ENCODE data around the gene FAM234A.

The FAM234A gene

DNA sequence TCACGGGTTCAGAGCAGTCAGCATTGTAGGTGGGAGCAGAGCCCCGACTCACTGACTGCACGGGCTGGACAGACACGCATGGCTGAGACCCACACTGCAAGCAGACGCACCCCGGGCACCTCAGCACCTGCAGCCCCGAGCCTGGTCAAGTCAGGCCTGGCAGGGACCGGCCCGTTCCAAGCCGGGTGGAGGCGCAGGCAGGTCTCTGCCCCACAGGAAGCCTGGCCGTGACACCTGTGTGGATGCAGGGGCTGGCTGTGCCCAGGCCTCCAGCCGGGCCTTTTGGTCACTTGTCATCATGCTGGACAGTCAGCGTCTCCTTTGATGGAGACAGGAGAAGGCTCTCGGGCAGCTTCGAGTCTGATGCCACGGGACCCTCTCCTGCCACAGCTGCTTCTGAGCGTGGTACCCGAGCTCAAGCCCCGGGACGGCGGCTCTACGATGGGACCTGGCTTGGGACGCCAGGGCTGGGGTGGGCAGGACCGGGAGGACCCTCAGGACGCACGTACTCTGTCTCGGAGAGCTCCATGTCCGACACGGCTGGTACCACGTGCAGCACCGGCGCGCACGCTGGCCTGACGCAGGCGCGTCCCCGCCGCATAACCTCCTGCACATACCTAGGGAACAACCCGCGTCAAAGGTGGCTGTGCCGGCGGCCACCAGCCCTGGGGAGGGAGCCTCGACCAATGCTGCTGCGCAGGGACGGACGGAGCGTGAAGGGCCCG is 56.2 kb downstream of the FAM234A start:
- ATAC-seq (ENCODE audit: low read depth) (no peak), DNase-seq (ENCODE audit: low spot score) (no peak)
- Histone ChIP-seq H3K36me3 (ENCODE audit: low read depth) (peaks cover 26% of the 10 kb centered on the region), H3K27ac (ENCODE audit: poor library complexity, severe bottlenecking) (no peak overlapping the region), H3K9me3 (ENCODE audit: severe bottlenecking) (no peaks in the 10 kb centered on the region), H3K4me1 (ENCODE audit: insufficient read depth, poor library complexity, severe bottlenecking) (no peaks in the 10 kb centered on the region), H3K4me3 (ENCODE audit: severe bottlenecking) (no peak overlapping the region), H3K27me3 (ENCODE audit: insufficient read depth, poor library complexity, severe bottlenecking) (no peaks in the 10 kb centered on the region)
- no peak for TF ChIP-seq CTCF (IDR thresholded peaks at IDR 0.05; ENCODE audit: poor library complexity, severe bottlenecking)

- no peaks in the 10 kb centered on the region for H3K9me3 ChIP-seq (ENCODE audit: severe bottlenecking)
- H3K27ac ChIP-seq (ENCODE audit: poor library complexity, severe bottlenecking): no peak overlapping the region
- H3K4me1 ChIP-seq (ENCODE audit: insufficient read depth, poor library complexity, severe bottlenecking): no peaks in the 10 kb centered on the region
- no peaks in the 10 kb centered on the region for H3K27me3 ChIP-seq (ENCODE audit: insufficient read depth, poor library complexity, severe bottlenecking)
- H3K4me3 ChIP-seq (ENCODE audit: severe bottlenecking): no peak overlapping the region
- H3K36me3 ChIP-seq (ENCODE audit: low read depth): peaks cover 26% of the 10 kb centered on the region
- DNase-seq (ENCODE audit: low spot score) (no peak), ATAC-seq (ENCODE audit: low read depth) (no peak)
- no peak for TF ChIP-seq CTCF (IDR thresholded peaks at IDR 0.05; ENCODE audit: poor library complexity, severe bottlenecking)
Measured at GRCh38 chr16:291539-291938, 56.9 kb downstream of the FAM234A start.

DNA sequence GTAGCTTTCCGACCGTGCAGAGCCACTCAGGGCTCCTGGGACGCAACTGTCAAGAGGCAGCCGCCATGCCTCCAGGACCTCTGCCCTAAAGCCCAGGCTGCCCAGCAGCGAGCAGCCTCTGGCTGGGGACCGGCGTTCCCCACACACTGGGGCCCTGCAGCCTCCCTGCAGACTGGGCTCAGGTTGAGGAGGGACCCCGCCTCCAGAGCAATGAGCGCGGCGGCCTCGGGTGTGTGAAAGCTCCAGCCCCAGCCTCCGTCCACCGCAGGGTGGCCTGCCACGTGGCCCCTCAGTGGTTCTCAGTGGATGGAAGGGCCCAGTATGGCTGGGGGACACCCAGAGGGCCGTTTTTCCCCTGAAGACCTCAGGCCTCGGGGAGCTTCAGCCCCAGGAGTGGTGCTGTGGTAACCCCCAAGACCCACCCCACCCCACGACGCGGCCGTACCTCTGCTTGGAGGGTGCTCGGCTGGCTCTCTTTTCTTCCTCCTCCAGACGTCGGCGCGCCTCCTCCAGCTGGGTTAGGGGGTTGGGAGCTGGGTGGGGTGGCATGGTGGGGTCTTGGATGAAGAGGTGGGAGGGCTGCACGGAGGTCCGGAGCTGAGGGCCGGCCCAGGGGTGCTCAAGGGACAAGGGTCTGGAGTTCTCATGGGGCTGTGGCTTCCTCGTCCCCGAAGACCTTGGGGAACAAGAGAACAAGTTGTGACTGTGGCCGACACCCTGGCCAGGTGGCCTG is 58.6 kb downstream of the FAM234A start:
- Histone ChIP-seq H3K27me3 (ENCODE audit: insufficient read depth, poor library complexity, severe bottlenecking) (no peaks in the 10 kb centered on the region), H3K36me3 (ENCODE audit: low read depth) (peaks cover 20% of the 10 kb centered on the region), H3K4me3 (ENCODE audit: severe bottlenecking) (no peak overlapping the region), H3K4me1 (ENCODE audit: insufficient read depth, poor library complexity, severe bottlenecking) (no peaks in the 10 kb centered on the region), H3K27ac (ENCODE audit: poor library complexity, severe bottlenecking) (no peak overlapping the region), H3K9me3 (ENCODE audit: severe bottlenecking) (no peaks in the 10 kb centered on the region)
- no peak for ATAC-seq (ENCODE audit: low read depth)
- no peak for TF ChIP-seq CTCF (IDR thresholded peaks at IDR 0.05; ENCODE audit: poor library complexity, severe bottlenecking)
- no peak for DNase-seq (ENCODE audit: low spot score)

GRCh38 chr16:296276-296675 is 61.7 kb downstream of the FAM234A start:
- Histone ChIP-seq H3K9me3 (ENCODE audit: severe bottlenecking) (no peaks in the 10 kb centered on the region), H3K4me1 (ENCODE audit: insufficient read depth, poor library complexity, severe bottlenecking) (no peaks in the 10 kb centered on the region), H3K27ac (ENCODE audit: poor library complexity, severe bottlenecking) (no peak overlapping the region), H3K36me3 (ENCODE audit: low read depth) (peaks cover 22% of the 10 kb centered on the region), H3K27me3 (ENCODE audit: insufficient read depth, poor library complexity, severe bottlenecking) (no peaks in the 10 kb centered on the region), H3K4me3 (ENCODE audit: severe bottlenecking) (no peak overlapping the region)
- DNase-seq (ENCODE audit: low spot score) (no peak), ATAC-seq (ENCODE audit: low read depth) (no peak)
- no peak for TF ChIP-seq CTCF (IDR thresholded peaks at IDR 0.05; ENCODE audit: poor library complexity, severe bottlenecking)
